ENCODE measurements around the gene JDP2. TPM values are rescaled to one million over a fixed set of nuclear protein-coding genes. Genes with fewer than 3 reads are reported as not detected.

The JDP2 gene
- total and polyA plus RNA-seq, 4 donors, result 20.9 to 50.2 (median 44.0) TPM

DNA sequence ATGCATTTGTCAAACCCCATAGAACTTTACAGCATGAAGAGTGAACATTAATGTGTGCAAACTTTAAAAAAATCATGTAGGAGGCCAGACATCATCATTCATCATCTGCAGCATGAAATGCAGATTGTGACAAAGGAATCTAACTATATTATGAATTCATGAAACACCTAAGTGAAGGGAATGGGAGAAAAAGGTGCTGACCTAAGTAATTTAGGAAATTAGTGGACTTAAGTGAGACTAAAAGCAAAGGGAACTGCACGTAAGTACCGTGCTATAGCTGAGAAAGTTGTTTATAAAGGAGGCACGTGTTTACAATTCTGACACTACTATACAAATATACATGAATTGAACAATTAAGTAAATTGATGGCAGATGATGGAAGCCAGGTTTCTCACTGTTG, 37.6 kb upstream of the JDP2 start:
- DNase-seq (no peak), ATAC-seq (ENCODE audit: low FRiP score) (no peak)
- intact Hi-C loops (cut with DNase I), result no loop called here
- H3K4me1 ChIP-seq (ENCODE audit: control insufficient read depth in 1 of 2, insufficient read depth in 2 of 2, low read length in 2 of 2), result no peaks in the 10 kb centered on the region
- 86 to 90% methylated on average over 3 of the region's 3 CpGs for WGBS, 2 donors
- H3K4me3 ChIP-seq (ENCODE audit: low read length in 2 of 2), result no peak overlapping the region
- no peaks in the 10 kb centered on the region for H3K27me3 ChIP-seq (ENCODE audit: control insufficient read depth in 1 of 2, insufficient read depth in 2 of 2, low read length in 1 of 2)
- no peak overlapping the region for H3K27ac ChIP-seq (ENCODE audit: low read depth in 1 of 2, low read length in 2 of 2)
- no peaks in the 10 kb centered on the region for H3K36me3 ChIP-seq (ENCODE audit: control insufficient read depth in 1 of 2, insufficient read depth in 2 of 2, low read length in 1 of 2)
- H3K9me3 ChIP-seq (ENCODE audit: control insufficient read depth, low read length), result no peaks in the 10 kb centered on the region

DNA sequence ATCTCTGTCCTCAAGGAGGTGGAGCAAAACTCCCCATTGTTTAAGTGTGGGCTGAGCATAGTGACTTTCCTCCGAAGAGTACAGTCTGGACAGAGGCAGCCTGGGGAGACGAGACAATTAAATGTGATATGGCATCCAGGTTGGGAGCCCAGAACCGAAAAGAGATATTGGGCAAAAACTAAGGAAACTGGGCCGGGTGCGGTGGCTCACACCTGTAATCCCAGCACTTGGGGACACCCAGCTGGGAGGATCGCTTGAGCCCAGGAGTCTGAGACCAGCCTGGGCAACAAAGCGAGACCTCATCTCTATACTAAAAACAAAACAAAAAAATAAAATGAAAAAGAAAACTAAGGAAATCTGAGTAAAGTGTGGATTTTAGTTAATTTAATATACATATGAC, 35.9 kb upstream of the JDP2 start:
- Histone ChIP-seq H3K9me3 (ENCODE audit: control insufficient read depth, low read length) (no peaks in the 10 kb centered on the region), H3K27ac (ENCODE audit: low read depth in 1 of 2, low read length in 2 of 2) (no peak overlapping the region), H3K36me3 (ENCODE audit: control insufficient read depth in 1 of 2, insufficient read depth in 2 of 2, low read length in 1 of 2) (no peaks in the 10 kb centered on the region), H3K4me1 (ENCODE audit: control insufficient read depth in 1 of 2, insufficient read depth in 2 of 2, low read length in 2 of 2) (no peaks in the 10 kb centered on the region), H3K4me3 (ENCODE audit: low read length in 2 of 2) (no peak overlapping the region), H3K27me3 (ENCODE audit: control insufficient read depth in 1 of 2, insufficient read depth in 2 of 2, low read length in 1 of 2) (no peaks in the 10 kb centered on the region)
- ATAC-seq (ENCODE audit: low FRiP score), result no peak
- intact Hi-C loops (cut with DNase I), result no loop called here
- DNase-seq, result no peak
- 69 to 70% methylated on average over 7 of the region's 7 CpGs for WGBS, 2 donors

DNA sequence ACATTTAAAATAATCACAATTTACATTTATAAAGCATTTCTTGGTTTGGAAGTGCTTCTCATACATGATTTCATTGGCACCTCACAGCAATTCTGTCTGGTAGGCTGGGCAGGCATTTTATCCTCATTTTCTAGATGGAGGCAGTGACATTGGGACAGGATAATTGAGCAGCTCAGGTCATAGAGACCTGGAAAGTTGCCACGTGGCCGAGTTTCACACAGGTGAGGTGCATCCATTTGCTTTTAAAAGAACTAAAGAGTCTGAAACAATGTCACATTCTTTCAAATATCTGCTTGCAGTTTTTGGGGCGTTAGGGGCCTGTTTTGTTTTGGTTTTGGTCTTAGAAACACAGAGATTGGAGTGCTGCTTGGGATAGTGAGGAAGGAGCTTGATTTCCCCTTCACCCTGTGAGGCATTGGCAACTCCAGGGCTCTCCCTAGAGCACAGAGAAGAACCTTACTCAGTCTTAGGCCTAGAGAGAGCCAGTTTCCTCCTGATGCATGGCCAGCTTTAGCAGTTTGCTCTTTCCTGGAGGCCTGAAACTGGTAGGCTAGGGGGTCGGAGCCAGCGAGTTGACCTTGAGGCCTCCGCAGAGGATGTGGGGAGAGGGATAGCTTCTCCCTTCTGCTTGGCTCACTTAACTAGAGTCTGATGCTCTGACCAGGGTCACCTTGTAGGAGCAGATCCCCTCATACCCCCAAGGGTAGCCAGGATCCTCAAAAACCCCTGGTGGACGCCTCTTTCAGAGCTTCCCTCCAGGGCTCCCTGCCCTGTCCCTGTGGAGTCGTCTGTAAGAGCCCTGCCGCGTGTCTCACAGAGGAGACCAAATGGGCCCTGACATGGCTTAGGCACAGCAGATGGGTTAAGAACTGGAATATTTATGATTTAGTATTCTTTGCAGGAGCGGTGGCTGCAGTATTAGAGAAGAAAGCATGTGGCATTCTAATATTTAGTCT, 34.9 kb upstream of the JDP2 start:
- no peaks in the 10 kb centered on the region for H3K27me3 ChIP-seq (ENCODE audit: control insufficient read depth in 1 of 2, insufficient read depth in 2 of 2, low read length in 1 of 2)
- ATAC-seq (ENCODE audit: low FRiP score) (no peak), DNase-seq (no peak)
- H3K36me3 ChIP-seq (ENCODE audit: control insufficient read depth in 1 of 2, insufficient read depth in 2 of 2, low read length in 1 of 2), result no peaks in the 10 kb centered on the region
- intact Hi-C loops (cut with DNase I), result no loop called here
- H3K4me3 ChIP-seq (ENCODE audit: low read length in 2 of 2), result no peak overlapping the region
- H3K27ac ChIP-seq (ENCODE audit: low read depth in 1 of 2, low read length in 2 of 2), result no peak overlapping the region
- no peaks in the 10 kb centered on the region for H3K9me3 ChIP-seq (ENCODE audit: control insufficient read depth, low read length)
- H3K4me1 ChIP-seq (ENCODE audit: control insufficient read depth in 1 of 2, insufficient read depth in 2 of 2, low read length in 2 of 2), result no peaks in the 10 kb centered on the region
- WGBS, 2 donors, result 91 to 96% methylated on average over 11 of the region's 11 CpGs

DNA sequence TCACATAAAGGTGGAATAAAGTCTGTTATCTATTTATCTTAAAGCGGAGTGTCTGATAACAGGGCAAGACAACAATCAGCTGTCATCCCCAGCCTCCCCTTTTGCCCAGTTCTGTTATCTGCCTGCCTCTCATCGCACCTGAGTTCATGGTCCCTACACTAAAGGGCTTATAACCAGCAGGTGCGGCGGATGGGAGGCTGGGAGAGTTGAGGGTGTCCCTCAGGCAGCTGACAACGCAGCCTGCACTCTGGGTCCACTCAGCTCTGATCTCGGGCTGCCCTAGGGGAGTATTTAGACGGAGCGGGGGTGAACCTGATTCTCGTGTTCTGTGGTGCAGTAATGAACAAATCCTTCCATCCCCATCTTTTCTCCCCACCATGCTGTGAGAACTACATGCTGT, 34.0 kb upstream of the JDP2 start:
- intact Hi-C loops (cut with DNase I), result no loop called here

DNA sequence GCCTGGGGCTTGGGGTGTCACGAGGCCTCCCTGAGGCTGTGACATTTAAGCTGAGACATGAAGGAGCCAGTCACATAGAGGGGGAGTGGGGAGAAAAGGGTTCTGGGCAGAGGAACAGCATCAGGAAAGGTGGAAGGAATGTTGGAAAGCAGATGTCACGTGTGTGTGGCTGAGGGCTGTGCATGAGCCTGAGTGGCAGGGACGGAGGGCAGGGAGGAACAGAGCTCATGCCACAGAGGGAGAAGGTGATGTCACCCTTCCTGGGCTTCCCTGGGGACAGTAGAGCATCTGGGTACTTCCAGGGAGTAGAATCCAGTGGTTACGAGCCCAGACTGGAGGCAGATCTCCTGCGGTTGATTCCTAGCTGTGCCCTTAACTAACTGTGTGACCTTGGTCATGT, 32.0 kb upstream of the JDP2 start:
- WGBS, 2 donors, result 83 to 84% methylated on average over 5 of the region's 5 CpGs
- Histone ChIP-seq H3K27ac (ENCODE audit: low read depth in 1 of 2, low read length in 2 of 2) (no peak overlapping the region), H3K27me3 (ENCODE audit: control insufficient read depth in 1 of 2, insufficient read depth in 2 of 2, low read length in 1 of 2) (no peaks in the 10 kb centered on the region), H3K36me3 (ENCODE audit: control insufficient read depth in 1 of 2, insufficient read depth in 2 of 2, low read length in 1 of 2) (no peaks in the 10 kb centered on the region), H3K9me3 (ENCODE audit: control insufficient read depth, low read length) (no peaks in the 10 kb centered on the region), H3K4me3 (ENCODE audit: low read length in 2 of 2) (no peak overlapping the region), H3K4me1 (ENCODE audit: control insufficient read depth in 1 of 2, insufficient read depth in 2 of 2, low read length in 2 of 2) (no peaks in the 10 kb centered on the region)
- ATAC-seq (ENCODE audit: low FRiP score) (no peak), DNase-seq (no peak)
- intact Hi-C loops (cut with DNase I), result no loop called here

More for the DNA sequence above, 34.0 kb upstream of the JDP2 start:
- H3K36me3 ChIP-seq (ENCODE audit: control insufficient read depth in 1 of 2, insufficient read depth in 2 of 2, low read length in 1 of 2), result no peaks in the 10 kb centered on the region
- no peak for DNase-seq
- WGBS, 2 donors, result 93 to 95% methylated on average over 9 of the region's 9 CpGs
- H3K9me3 ChIP-seq (ENCODE audit: control insufficient read depth, low read length), result no peaks in the 10 kb centered on the region
- ATAC-seq (ENCODE audit: low FRiP score), result no peak
- no peak overlapping the region for H3K4me3 ChIP-seq (ENCODE audit: low read length in 2 of 2)
- no peaks in the 10 kb centered on the region for H3K27me3 ChIP-seq (ENCODE audit: control insufficient read depth in 1 of 2, insufficient read depth in 2 of 2, low read length in 1 of 2)
- H3K27ac ChIP-seq (ENCODE audit: low read depth in 1 of 2, low read length in 2 of 2), result no peak overlapping the region
- no peaks in the 10 kb centered on the region for H3K4me1 ChIP-seq (ENCODE audit: control insufficient read depth in 1 of 2, insufficient read depth in 2 of 2, low read length in 2 of 2)

DNA sequence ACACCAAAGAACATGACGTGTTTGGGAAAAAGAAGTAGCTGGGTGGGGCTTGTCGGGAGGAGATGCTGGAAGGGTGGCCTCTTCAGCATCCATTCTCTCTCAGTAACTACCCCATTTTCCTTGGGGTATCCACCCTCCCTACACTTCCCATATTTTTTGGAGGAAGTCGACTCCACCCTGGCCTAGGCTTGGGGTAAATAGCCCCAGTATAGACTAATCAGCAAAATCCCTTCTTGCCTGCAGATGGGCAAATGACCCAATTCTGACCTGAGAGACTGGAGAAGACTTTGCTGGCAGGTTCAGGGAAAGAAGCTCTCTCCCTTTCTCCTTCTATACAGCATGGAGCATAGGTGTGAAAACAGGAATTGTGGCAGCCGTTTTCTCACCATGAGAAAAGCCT, 28.5 kb upstream of the JDP2 start:
- Histone ChIP-seq H3K27me3 (ENCODE audit: control insufficient read depth in 1 of 2, insufficient read depth in 2 of 2, low read length in 1 of 2) (no peaks in the 10 kb centered on the region), H3K9me3 (ENCODE audit: control insufficient read depth, low read length) (no peaks in the 10 kb centered on the region), H3K36me3 (ENCODE audit: control insufficient read depth in 1 of 2, insufficient read depth in 2 of 2, low read length in 1 of 2) (no peaks in the 10 kb centered on the region), H3K27ac (ENCODE audit: low read depth in 1 of 2, low read length in 2 of 2) (no peak overlapping the region), H3K4me1 (ENCODE audit: control insufficient read depth in 1 of 2, insufficient read depth in 2 of 2, low read length in 2 of 2) (no peaks in the 10 kb centered on the region), H3K4me3 (ENCODE audit: low read length in 2 of 2) (no peak overlapping the region)
- DNase-seq (no peak), ATAC-seq (ENCODE audit: low FRiP score) (no peak)
- intact Hi-C loops (cut with DNase I), result no loop called here
- 92 to 93% methylated on average over 4 of the region's 4 CpGs for WGBS, 2 donors

DNA sequence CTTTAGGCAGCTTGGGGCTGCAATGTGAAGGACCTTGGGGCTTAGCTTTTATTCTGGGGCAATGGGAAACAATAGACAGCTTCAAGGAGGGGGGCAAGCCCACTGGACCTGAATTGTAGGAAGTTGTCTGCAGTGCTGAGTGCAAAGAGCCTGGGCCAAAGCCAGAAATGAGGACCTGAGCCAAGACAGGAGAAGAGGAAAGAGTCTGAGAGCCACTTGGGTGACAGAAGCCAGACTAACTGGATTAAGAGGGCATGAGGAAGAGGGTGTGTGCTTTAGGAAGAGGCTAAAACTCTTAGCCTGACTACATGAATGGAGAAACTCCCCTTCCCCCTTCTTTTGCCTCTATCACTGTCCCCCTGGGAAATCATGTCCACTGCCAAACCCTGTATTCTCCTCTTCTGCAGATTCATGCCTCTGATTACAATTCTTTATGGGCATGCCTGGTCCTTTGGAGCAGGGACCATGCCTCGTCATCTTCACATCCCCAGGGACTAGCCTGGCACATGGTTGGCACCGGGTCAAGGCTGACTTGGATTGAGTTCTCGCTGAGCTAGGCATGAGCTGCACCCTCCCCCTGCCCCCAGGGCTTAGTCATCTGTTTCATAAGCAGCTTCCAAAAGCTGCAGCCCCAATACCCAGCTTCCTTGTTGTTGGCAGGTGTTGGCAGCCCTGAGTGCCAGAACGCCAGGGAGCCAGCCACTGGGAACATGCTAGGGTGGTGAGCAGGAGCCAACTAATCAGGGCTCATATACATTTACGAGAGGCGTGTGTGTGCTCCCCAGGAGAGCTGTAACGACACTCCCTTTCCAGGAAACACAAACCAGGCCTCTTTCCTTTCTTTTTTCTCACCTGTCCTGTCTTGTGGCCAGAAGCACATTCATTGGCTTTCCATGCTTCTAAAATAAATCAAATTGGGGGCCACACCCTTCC, 27.7 kb upstream of the JDP2 start:
- no peaks in the 10 kb centered on the region for H3K9me3 ChIP-seq (ENCODE audit: control insufficient read depth, low read length)
- peak overlapping the region in 1 of 2 donors; percentile 7 for H3K27ac ChIP-seq (ENCODE audit: low read depth in 1 of 2, low read length in 2 of 2)
- intact Hi-C loops (cut with DNase I), result loop anchor here (2.0 kb wide), 2 partner anchors 27 to 37 kb away; no protein-coding TSS in a partner anchor

DNA sequence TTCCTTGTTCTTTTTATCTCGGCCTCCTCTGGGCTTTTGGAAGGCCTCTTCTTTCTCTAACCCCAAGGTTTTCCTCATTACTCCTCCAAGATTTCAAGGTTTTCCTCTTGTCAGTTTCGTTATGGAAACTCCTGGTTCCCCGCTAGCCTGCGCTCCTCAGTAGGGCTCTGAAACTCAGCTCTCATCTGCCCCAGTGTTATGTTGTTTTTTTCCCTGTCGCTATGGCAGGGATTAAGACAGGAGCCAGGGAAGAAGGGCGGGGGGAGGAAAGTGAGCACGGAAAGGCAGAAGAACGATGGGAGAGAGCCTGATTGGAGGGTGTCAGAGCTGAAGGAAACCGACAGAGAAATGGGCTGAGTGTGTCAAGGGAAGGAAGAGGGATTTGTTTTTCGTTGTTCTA, 26.5 kb upstream of the JDP2 start:
- WGBS, 2 donors, result 55 to 60% methylated on average over 10 of the region's 10 CpGs
- no peak overlapping the region for H3K4me3 ChIP-seq (ENCODE audit: low read length in 2 of 2)
- H3K9me3 ChIP-seq (ENCODE audit: control insufficient read depth, low read length), result no peaks in the 10 kb centered on the region
- H3K27me3 ChIP-seq (ENCODE audit: control insufficient read depth in 1 of 2, insufficient read depth in 2 of 2, low read length in 1 of 2), result no peaks in the 10 kb centered on the region
- intact Hi-C loops (cut with DNase I), result loop anchor here (2.0 kb wide), 2 partner anchors 25 to 39 kb away; no protein-coding TSS in a partner anchor
- DNase-seq, result peak in 1 of 2 donors; percentile 63
- peak; percentile 79 for ATAC-seq (ENCODE audit: low FRiP score)
- no peaks in the 10 kb centered on the region for H3K36me3 ChIP-seq (ENCODE audit: control insufficient read depth in 1 of 2, insufficient read depth in 2 of 2, low read length in 1 of 2)
- H3K4me1 ChIP-seq (ENCODE audit: control insufficient read depth in 1 of 2, insufficient read depth in 2 of 2, low read length in 2 of 2), result no peaks in the 10 kb centered on the region
- no peak overlapping the region for H3K27ac ChIP-seq (ENCODE audit: low read depth in 1 of 2, low read length in 2 of 2)

More for the DNA sequence above, 27.7 kb upstream of the JDP2 start:
- H3K4me1 ChIP-seq (ENCODE audit: control insufficient read depth in 1 of 2, insufficient read depth in 2 of 2, low read length in 2 of 2), result no peaks in the 10 kb centered on the region
- H3K36me3 ChIP-seq (ENCODE audit: control insufficient read depth in 1 of 2, insufficient read depth in 2 of 2, low read length in 1 of 2), result no peaks in the 10 kb centered on the region
- no peaks in the 10 kb centered on the region for H3K27me3 ChIP-seq (ENCODE audit: control insufficient read depth in 1 of 2, insufficient read depth in 2 of 2, low read length in 1 of 2)
- peak; percentile 90 for ATAC-seq (ENCODE audit: low FRiP score)
- 0 to 2% methylated on average over 7 of the region's 7 CpGs for WGBS, 2 donors
- peak; percentile 97 for DNase-seq
- H3K4me3 ChIP-seq (ENCODE audit: low read length in 2 of 2), result no peak overlapping the region
